Measurements from ENCODE around the gene CELF1. TPM values are rescaled to one million over a fixed set of nuclear protein-coding genes. Genes with fewer than 3 reads are reported as not detected.

The CELF1 gene
- polyA plus RNA-seq, 1 of the 3 experiments (the other 2 are of a cell fraction): 47.5 TPM

DNA sequence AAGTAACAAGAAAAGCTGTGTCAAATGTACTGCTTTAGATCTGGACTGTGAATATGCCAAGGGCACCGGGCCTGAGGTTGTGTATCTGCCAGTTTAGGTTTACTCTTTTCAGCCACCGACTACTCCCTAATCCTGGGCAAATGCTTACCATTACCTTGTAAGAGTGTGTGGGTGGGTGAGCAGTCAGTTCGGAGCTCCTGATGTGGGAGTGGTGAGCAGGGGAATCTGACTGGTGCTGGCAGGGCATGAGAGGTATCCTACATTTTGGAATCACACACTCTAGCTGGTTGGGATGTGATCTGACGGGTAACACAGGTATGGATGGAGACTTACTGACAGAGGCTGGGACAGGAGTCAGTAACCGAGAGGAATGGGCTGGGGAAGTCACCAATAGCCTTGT lies 30.9 kb upstream of the CELF1 start:
- no peaks in the 10 kb centered on the region for H3K27me3 ChIP-seq (ENCODE audit: insufficient read depth)
- H3K9ac ChIP-seq: no peak overlapping the region
- H3K27ac ChIP-seq (ENCODE audit: low read depth in 2 of 2, low read length in 1 of 2): no peak overlapping the region
- H3K4me2 ChIP-seq: no peak overlapping the region
- no peaks in the 10 kb centered on the region for H4K20me1 ChIP-seq (ENCODE audit: insufficient read depth)
- DNase-seq: no peak
- peaks cover 34 to 38% of the 10 kb centered on the region in 2 experiments for H3K36me3 ChIP-seq (replicated peaks in 1 of 2; ENCODE audit: control insufficient read depth in 1 of 2, insufficient read depth in 2 of 2, low read length in 1 of 2)
- H3K4me1 ChIP-seq (ENCODE audit: control insufficient read depth in 1 of 2, insufficient read depth in 2 of 2, low read depth in 1 of 2, low read length in 1 of 2): peaks cover 0 to 9% of the 10 kb centered on the region in 2 experiments; a peak in 3 of 4 replicates
- no peaks in the 10 kb centered on the region for H3K9me3 ChIP-seq
- ChIA-PET CTCF (no interaction called here), POLR2A (no interaction called here)
- no peak for TF ChIP-seq NRF1 (IDR thresholded peaks at IDR 0.05; ENCODE audit: low read depth, low read length)
- TF ChIP-seq CHD2 (IDR thresholded peaks at IDR 0.05; ENCODE audit: low read length, partially characterized antibody): no peak
- no peak for TF ChIP-seq RFX5 (IDR thresholded peaks at IDR 0.05; ENCODE audit: low read length)
- no peak for TF ChIP-seq RAD21 (IDR thresholded peaks at IDR 0.05; ENCODE audit: low read length)
- no peak for TF ChIP-seq GABPA (IDR thresholded peaks at IDR 0.05; ENCODE audit: low read depth)
- TF ChIP-seq YY1 (IDR thresholded peaks at IDR 0.05; ENCODE audit: low read depth): no peak
- 93% methylated on average over 5 of the region's 5 CpGs for WGBS (ENCODE audit: low lambda C conversion rate)
- H3K9me2 ChIP-seq: no peaks in the 10 kb centered on the region
- H3F3A ChIP-seq (replicated peaks; ENCODE audit: insufficient read depth): no peaks in the 10 kb centered on the region
- H3K79me2 ChIP-seq (ENCODE audit: insufficient read depth): peaks cover 24% of the 10 kb centered on the region
- no peak overlapping the region for H3K4me3 ChIP-seq (ENCODE audit: low read depth in 2 of 2, low read length in 1 of 2)
- no peak overlapping the region for H2AFZ ChIP-seq (ENCODE audit: low read depth)

DNA sequence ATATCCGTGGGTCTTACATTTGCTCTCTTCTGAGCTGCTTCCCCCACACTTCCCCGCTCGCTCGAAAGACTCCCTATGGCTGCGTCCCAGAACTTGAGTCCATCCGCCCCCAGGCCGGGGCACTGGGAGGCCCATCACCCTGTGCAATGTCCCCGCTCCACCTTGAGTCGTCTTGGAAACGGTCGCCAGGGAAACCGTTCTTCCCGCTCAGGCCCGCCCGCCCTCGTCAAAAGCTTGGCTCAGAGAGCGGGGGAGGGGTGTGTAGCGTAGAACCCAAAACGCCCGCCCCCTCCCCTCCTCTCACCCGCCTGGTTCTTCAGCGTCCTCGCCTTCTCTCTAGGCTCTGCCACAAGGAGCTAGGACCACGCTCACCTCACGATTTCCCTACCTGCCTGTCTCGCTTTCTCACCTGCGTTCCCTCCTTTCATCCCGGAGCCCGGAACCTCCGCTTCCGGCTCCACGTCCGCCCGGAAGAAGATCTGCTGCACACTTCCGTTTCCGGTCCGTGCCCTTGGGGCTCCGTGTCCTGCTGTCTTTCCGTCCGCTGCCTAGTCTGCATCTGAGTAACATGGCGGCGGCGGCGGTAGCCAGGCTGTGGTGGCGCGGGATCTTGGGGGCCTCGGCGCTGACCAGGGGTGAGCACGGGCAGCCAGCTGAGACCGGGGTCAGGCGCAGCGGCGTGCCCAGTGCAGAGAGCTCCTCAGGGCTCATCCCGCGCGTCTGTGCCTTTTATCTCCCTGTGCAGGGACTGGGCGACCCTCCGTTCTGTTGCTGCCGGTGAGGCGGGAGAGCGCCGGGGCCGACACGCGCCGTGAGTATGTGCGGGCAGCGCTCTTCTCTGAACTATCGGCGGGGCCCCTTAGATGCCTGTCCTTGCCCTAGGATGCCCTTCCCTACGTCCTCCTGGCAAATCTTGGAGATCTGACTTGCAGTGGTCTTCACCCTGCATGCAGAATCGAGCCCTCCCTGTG lies 25.9 kb upstream of the CELF1 start, which contains the start of the genes KBTBD4 and NDUFS3:
TSS of gene KBTBD4 (minus strand) at position 447 of the 971 bp plus-strand sequence. CDS start at position 428, 19 bp downstream.
TSS of gene NDUFS3 (plus strand) at position 551 of the 971 bp plus-strand sequence. CDS start at position 569, 18 bp downstream.
- Histone ChIP-seq H3K36me3 (replicated peaks in 1 of 2; ENCODE audit: control insufficient read depth in 1 of 2, insufficient read depth in 2 of 2, low read length in 1 of 2) (peaks cover 35 to 65% of the 10 kb centered on the region in 2 experiments), H3K9me3 (no peaks in the 10 kb centered on the region), H3K4me2 (peak within 1 kb of the TSS; percentile 94), H3K79me2 (ENCODE audit: insufficient read depth) (peaks cover 64% of the 10 kb centered on the region), H3K27ac (ENCODE audit: low read depth in 2 of 2, low read length in 1 of 2) (peak within 1 kb of the TSS; percentile 69 to 94), H3K4me1 (ENCODE audit: control insufficient read depth in 1 of 2, insufficient read depth in 2 of 2, low read depth in 1 of 2, low read length in 1 of 2) (peaks cover 13 to 21% of the 10 kb centered on the region in 2 experiments; a peak in 3 of 4 replicates), H3K9ac (peak within 1 kb of the TSS; percentile 92), H3K27me3 (ENCODE audit: insufficient read depth) (no peaks in the 10 kb centered on the region), H4K20me1 (ENCODE audit: insufficient read depth) (no peaks in the 10 kb centered on the region), H3K4me3 (ENCODE audit: low read depth in 2 of 2, low read length in 1 of 2) (peak within 1 kb of the TSS; percentile 90 to 98), H2AFZ (ENCODE audit: low read depth) (peak within 1 kb of the TSS; percentile 84), H3F3A (replicated peaks; ENCODE audit: insufficient read depth) (peaks cover 7% of the 10 kb centered on the region), H3K9me2 (no peaks in the 10 kb centered on the region)
- DNase-seq: peak; percentile 94
- ChIA-PET POLR2A (interaction anchor here (0.5 to 2.2 kb wide), 7 partner anchors 10 to 643 kb away, joined by 3 to 18 read pairs (median 3); partner anchors contain the start of genes CSTPP1 and PTPMT1), CTCF (interaction anchor here (1.6 to 2.5 kb wide), 2 partner anchors 11 to 26 kb away, joined by 5 to 14 read pairs; partner anchors contain the start of gene CELF1)
- WGBS (ENCODE audit: low lambda C conversion rate): 1% methylated on average over 47 of the region's 72 CpGs
- TF ChIP-seq YY1 (IDR thresholded peaks at IDR 0.05; ENCODE audit: low read depth) (peak; percentile 97), SMC3 (IDR thresholded peaks at IDR 0.05; ENCODE audit: low read depth, low read length) (0 out of 2 replicates have a peak, but pooled peaks have one; percentile 5), GATA2 (CRISPR knock-in tag; IDR thresholded peaks at IDR 0.05) (no peak), RFX5 (IDR thresholded peaks at IDR 0.05; ENCODE audit: low read length) (no peak), MXI1 (IDR thresholded peaks at IDR 0.05; ENCODE audit: low read depth, low read length) (peak; percentile 92), EZH2phosphoT487 (IDR thresholded peaks at IDR 0.05; ENCODE audit: borderline replicate concordance, low read depth) (no peak), TAF1 (IDR thresholded peaks at IDR 0.05; ENCODE audit: borderline replicate concordance, low read depth, low read length) (peak; percentile 98), TCF12 (IDR thresholded peaks at IDR 0.05) (peak; percentile 52; the same call in 1 of the 2 replicates), FOXM1 (IDR thresholded peaks at IDR 0.05; ENCODE audit: low read depth) (no peak), NFIC (IDR thresholded peaks at IDR 0.05; ENCODE audit: borderline replicate concordance) (peak; percentile 23; the same call in 1 of the 2 replicates), GABPA (IDR thresholded peaks at IDR 0.05; ENCODE audit: low read depth) (peak; percentile 100), TEAD4 (IDR thresholded peaks at IDR 0.05; ENCODE audit: borderline replicate concordance, insufficient read depth) (no peak), FOXJ3 (CRISPR knock-in tag; IDR thresholded peaks at IDR 0.05) (peak; percentile 82), NRF1 (IDR thresholded peaks at IDR 0.05; ENCODE audit: low read depth, low read length) (no peak)
- TF ChIP-seq, protein P1, sequence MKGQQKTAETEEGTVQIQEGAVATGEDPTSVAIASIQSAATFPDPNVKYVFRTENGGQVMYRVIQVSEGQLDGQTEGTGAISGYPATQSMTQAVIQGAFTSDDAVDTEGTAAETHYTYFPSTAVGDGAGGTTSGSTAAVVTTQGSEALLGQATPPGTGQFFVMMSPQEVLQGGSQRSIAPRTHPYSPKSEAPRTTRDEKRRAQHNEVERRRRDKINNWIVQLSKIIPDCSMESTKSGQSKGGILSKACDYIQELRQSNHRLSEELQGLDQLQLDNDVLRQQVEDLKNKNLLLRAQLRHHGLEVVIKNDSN (IDR thresholded peaks at IDR 0.05; ENCODE audit: borderline replicate concordance, low read depth): peak; percentile 60
- TF ChIP-seq, protein P2, sequence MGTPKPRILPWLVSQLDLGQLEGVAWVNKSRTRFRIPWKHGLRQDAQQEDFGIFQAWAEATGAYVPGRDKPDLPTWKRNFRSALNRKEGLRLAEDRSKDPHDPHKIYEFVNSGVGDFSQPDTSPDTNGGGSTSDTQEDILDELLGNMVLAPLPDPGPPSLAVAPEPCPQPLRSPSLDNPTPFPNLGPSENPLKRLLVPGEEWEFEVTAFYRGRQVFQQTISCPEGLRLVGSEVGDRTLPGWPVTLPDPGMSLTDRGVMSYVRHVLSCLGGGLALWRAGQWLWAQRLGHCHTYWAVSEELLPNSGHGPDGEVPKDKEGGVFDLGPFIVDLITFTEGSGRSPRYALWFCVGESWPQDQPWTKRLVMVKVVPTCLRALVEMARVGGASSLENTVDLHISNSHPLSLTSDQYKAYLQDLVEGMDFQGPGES (IDR thresholded peaks at IDR 0.05; ENCODE audit: low read depth, low read length): 0 out of 2 replicates have a peak, but pooled peaks have one; percentile 18
- TF ChIP-seq, protein P3, sequence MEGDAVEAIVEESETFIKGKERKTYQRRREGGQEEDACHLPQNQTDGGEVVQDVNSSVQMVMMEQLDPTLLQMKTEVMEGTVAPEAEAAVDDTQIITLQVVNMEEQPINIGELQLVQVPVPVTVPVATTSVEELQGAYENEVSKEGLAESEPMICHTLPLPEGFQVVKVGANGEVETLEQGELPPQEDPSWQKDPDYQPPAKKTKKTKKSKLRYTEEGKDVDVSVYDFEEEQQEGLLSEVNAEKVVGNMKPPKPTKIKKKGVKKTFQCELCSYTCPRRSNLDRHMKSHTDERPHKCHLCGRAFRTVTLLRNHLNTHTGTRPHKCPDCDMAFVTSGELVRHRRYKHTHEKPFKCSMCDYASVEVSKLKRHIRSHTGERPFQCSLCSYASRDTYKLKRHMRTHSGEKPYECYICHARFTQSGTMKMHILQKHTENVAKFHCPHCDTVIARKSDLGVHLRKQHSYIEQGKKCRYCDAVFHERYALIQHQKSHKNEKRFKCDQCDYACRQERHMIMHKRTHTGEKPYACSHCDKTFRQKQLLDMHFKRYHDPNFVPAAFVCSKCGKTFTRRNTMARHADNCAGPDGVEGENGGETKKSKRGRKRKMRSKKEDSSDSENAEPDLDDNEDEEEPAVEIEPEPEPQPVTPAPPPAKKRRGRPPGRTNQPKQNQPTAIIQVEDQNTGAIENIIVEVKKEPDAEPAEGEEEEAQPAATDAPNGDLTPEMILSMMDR (IDR thresholded peaks at IDR 0.05): no peak
- TF ChIP-seq, protein P4, sequence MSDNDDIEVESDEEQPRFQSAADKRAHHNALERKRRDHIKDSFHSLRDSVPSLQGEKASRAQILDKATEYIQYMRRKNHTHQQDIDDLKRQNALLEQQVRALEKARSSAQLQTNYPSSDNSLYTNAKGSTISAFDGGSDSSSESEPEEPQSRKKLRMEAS (IDR thresholded peaks at IDR 0.05; ENCODE audit: low read depth): peak; percentile 96
- TF ChIP-seq, protein P5, sequence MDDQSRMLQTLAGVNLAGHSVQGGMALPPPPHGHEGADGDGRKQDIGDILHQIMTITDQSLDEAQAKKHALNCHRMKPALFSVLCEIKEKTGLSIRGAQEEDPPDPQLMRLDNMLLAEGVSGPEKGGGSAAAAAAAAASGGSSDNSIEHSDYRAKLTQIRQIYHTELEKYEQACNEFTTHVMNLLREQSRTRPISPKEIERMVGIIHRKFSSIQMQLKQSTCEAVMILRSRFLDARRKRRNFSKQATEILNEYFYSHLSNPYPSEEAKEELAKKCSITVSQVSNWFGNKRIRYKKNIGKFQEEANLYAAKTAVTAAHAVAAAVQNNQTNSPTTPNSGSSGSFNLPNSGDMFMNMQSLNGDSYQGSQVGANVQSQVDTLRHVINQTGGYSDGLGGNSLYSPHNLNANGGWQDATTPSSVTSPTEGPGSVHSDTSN (IDR thresholded peaks at IDR 0.05): no peak
